Naive thymus-derived CD8-positive, alpha-beta T cell (primary cell): Measurements from ENCODE around the gene RFWD3. TPM values are rescaled to one million over a fixed set of nuclear protein-coding genes. Genes with fewer than 3 reads are reported as not detected.
A peak's percentile ranks its signal among the peaks of the same experiment; 100 is the strongest.
"Not testable (repeated sequence)": the region's sequence is repeated elsewhere in the genome, so short reads cannot be mapped to it uniquely, and the experiment has no call there.

Source experiments
- ATAC-seq, 2 donors: fragments of 150-1000 bp; cut with Tn5 transposase in 1 of 2; sonication (Bioruptor Pico), chemical (Tn5 transposase) in 1 of 2; 1 replicate in 1 of 2; 2 replicates in 1 of 2; pipeline ENCODE4 v1.10.0; 2021; ENCODE audit warnings: mild to moderate bottlenecking in 2 of 2, moderate library complexity in 2 of 2
- POLR2A ChIA-PET: fragments of 350-600 bp; sonication (Branson Sonifier 250); formaldehyde crosslinking; loops from one replicate; lab custom pipeline; 2021; ENCODE audit warnings: antibody characterized with exemption; lab: Charles Lee
- DNase-seq, 10 donors: peaks; one replicate each; pipeline versions ENCODE4 v3.0.0 to v3.0.0-alpha.2; 2020 to 2022
- H3K27ac Mint-ChIP-seq, 10 donors: one replicate each; pipeline ENCODE4 v1.8.0; 2020 to 2022; ENCODE audit warnings: mild to moderate bottlenecking in 10 of 10, mixed read lengths in 10 of 10, moderate library complexity in 4 of 10, inconsistent platforms in 1 of 10
- H3K27me3 Mint-ChIP-seq, 5 donors: one replicate each; pipeline ENCODE4 v1.8.0; 2021 to 2022; ENCODE audit warnings: mixed read lengths in 5 of 5
- H3K36me3 Mint-ChIP-seq, 3 donors: one replicate each; pipeline ENCODE4 v1.8.0; 2020 to 2022; ENCODE audit warnings: mixed read lengths in 3 of 3, mild to moderate bottlenecking in 2 of 3, inconsistent platforms in 1 of 3
- H3K4me1 Mint-ChIP-seq, 4 donors: one replicate each; pipeline ENCODE4 v1.8.0; 2021 to 2022; ENCODE audit warnings: mixed read lengths in 4 of 4
- H3K4me3 Mint-ChIP-seq, 10 donors: one replicate each; pipeline ENCODE4 v1.8.0; 2020 to 2022; ENCODE audit warnings: mild to moderate bottlenecking in 10 of 10, mixed read lengths in 10 of 10, moderate library complexity in 6 of 10, inconsistent platforms in 1 of 10
- H3K9me3 Mint-ChIP-seq, 9 donors: one replicate each; pipeline ENCODE4 v1.8.0; 2020 to 2022; ENCODE audit warnings: mixed read lengths in 9 of 9, mild to moderate bottlenecking in 3 of 9, inconsistent platforms in 1 of 9, moderate library complexity in 1 of 9
- polyA plus RNA-seq, 3 donors: library from polyadenylated mRNA; unstranded; fragments of 300-500 nt; fragmentation: Illumina TruSeq; gene quantifications; one replicate each; pipeline ENCODE4 v1.2.3, GENCODE V29; 2021
- total RNA-seq, 8 experiments: library from RNA in 2 of 8; stranded (reverse) in 2 of 8; gene quantifications; one replicate each; pipeline ENCODE4 v1.2.3 and lab custom pipeline; 2021 to 2026

RFWD3 gene
- total and polyA plus RNA-seq, 5 experiments from 2014 or later = 11.3 to 52.3 (median 22.6) TPM

GRCh38 chr16:74695450-74696422 is 29.1 kb upstream of the RFWD3 start:
- H3K9me3 Mint-ChIP-seq = peaks cover 0 to under 1% (median 0%) of the 10 kb centered on the region in 9 donors
- POLR2A ChIA-PET = interaction anchor here (0.5 to 1.2 kb wide), 2 partner anchors 29 to 194 kb away, joined by 3 to 5 read pairs; partner anchors contain the start of gene RFWD3
- peak overlapping the region; percentile 74 to 91 (median 82) for H3K4me3 Mint-ChIP-seq
- no peaks in the 10 kb centered on the region for H3K27me3 Mint-ChIP-seq
- peaks cover 8 to 54% (median 20%) of the 10 kb centered on the region in 3 donors for H3K36me3 Mint-ChIP-seq
- DNase-seq = peak in 9 of 10 donors; percentile 40 to 80 (median 54)
- peak; percentile 60 to 72 for ATAC-seq
- peaks cover 18 to 58% (median 53%) of the 10 kb centered on the region in 4 donors for H3K4me1 Mint-ChIP-seq
- H3K27ac Mint-ChIP-seq = peak overlapping the region; percentile 48 to 93 (median 75)

- Mint-ChIP-seq H3K27ac (peak overlapping the region in 3 of 10 donors; percentile 29 to 67 (median 31)), H3K4me3 (no peak overlapping the region), H3K4me1 (peaks cover 8 to 21% (median 19%) of the 10 kb centered on the region in 4 donors), H3K27me3 (no peaks in the 10 kb centered on the region), H3K9me3 (peaks cover 0 to 1% (median 0%) of the 10 kb centered on the region in 9 donors), H3K36me3 (peaks cover 18 to 87% (median 40%) of the 10 kb centered on the region in 3 donors)
- DNase-seq = no peak
- ATAC-seq = no peak
- POLR2A ChIA-PET = interaction anchor here (0.9 kb wide), 2 partner anchors 9 to 25 kb away, joined by 3 to 4 read pairs; partner anchors contain the start of genes MLKL and RFWD3
These were observed 24.6 kb upstream of the RFWD3 start for GRCh38 chr16:74691093-74691855.

GRCh38 chr16:74682556-74682955 is 15.9 kb upstream of the RFWD3 start:
- Mint-ChIP-seq H3K4me3 (no peak overlapping the region), H3K4me1 (peaks cover 0 to 5% (median under 1%) of the 10 kb centered on the region in 4 donors), H3K9me3 (no peaks in the 10 kb centered on the region), H3K27me3 (no peaks in the 10 kb centered on the region), H3K27ac (peak overlapping the region in 1 of 10 donors; percentile 57), H3K36me3 (peaks cover 0 to 81% (median 14%) of the 10 kb centered on the region in 3 donors)
- ATAC-seq (no peak), DNase-seq (no peak)
- POLR2A ChIA-PET = no interaction called here

GRCh38 chr16:74680681-74681080 is 14.0 kb upstream of the RFWD3 start:
- H3K36me3 Mint-ChIP-seq = peaks cover 0 to 81% (median 11%) of the 10 kb centered on the region in 3 donors
- DNase-seq = no peak
- ATAC-seq = no peak
- POLR2A ChIA-PET = no interaction called here
- no peak overlapping the region for H3K4me3 Mint-ChIP-seq
- H3K27me3 Mint-ChIP-seq = no peaks in the 10 kb centered on the region
- peaks cover 0 to 5% (median under 1%) of the 10 kb centered on the region in 4 donors for H3K4me1 Mint-ChIP-seq
- no peaks in the 10 kb centered on the region for H3K9me3 Mint-ChIP-seq
- no peak overlapping the region for H3K27ac Mint-ChIP-seq

GRCh38 chr16:74679983-74680382 is 13.3 kb upstream of the RFWD3 start:
- ATAC-seq (no peak), DNase-seq (no peak)
- POLR2A ChIA-PET = no interaction called here
- Mint-ChIP-seq H3K4me3 (no peak overlapping the region), H3K36me3 (peaks cover 0 to 81% (median 10%) of the 10 kb centered on the region in 3 donors), H3K27me3 (no peaks in the 10 kb centered on the region), H3K9me3 (no peaks in the 10 kb centered on the region), H3K4me1 (peaks cover 0 to 5% (median under 1%) of the 10 kb centered on the region in 4 donors), H3K27ac (peak overlapping the region in 1 of 10 donors; percentile 51)

GRCh38 chr16:74677868-74678267 is 11.2 kb upstream of the RFWD3 start:
- peaks cover 0 to under 1% (median 0%) of the 10 kb centered on the region in 4 donors for H3K4me1 Mint-ChIP-seq
- H3K27ac Mint-ChIP-seq = no peak overlapping the region
- POLR2A ChIA-PET = no interaction called here
- no peaks in the 10 kb centered on the region for H3K9me3 Mint-ChIP-seq
- ATAC-seq (no peak), DNase-seq (no peak)
- H3K27me3 Mint-ChIP-seq = no peaks in the 10 kb centered on the region
- H3K4me3 Mint-ChIP-seq = no peak overlapping the region
- H3K36me3 Mint-ChIP-seq = peaks cover 0 to 83% (median 14%) of the 10 kb centered on the region in 3 donors

GRCh38 chr16:74673876-74674275 is 7.2 kb upstream of the RFWD3 start:
- H3K27ac Mint-ChIP-seq = peak overlapping the region in 3 of 10 donors; percentile 7 to 76 (median 23)
- no peaks in the 10 kb centered on the region for H3K9me3 Mint-ChIP-seq
- peaks cover 6 to 63% (median 16%) of the 10 kb centered on the region in 3 donors for H3K36me3 Mint-ChIP-seq
- H3K4me1 Mint-ChIP-seq = no peaks in the 10 kb centered on the region
- POLR2A ChIA-PET = interaction anchor here (0.7 kb wide), 1 partner anchor 18 kb away, joined by 6 read pairs; no protein-coding TSS in a partner anchor
- no peaks in the 10 kb centered on the region for H3K27me3 Mint-ChIP-seq
- DNase-seq = no peak
- no peak overlapping the region for H3K4me3 Mint-ChIP-seq
- ATAC-seq = no peak

- DNase-seq, POLR2A ChIA-PET, H3K27ac Mint-ChIP-seq, ATAC-seq, H3K9me3 Mint-ChIP-seq, H3K27me3 Mint-ChIP-seq: not testable (repeated sequence)
- peaks cover 6 to 36% (median 16%) of the 10 kb centered on the region in 3 donors for H3K36me3 Mint-ChIP-seq
- H3K4me3 Mint-ChIP-seq = peak overlapping the region in 4 of 10 donors; percentile 1 to 99 (median 43)
- peaks cover 9 to 30% (median 15%) of the 10 kb centered on the region in 4 donors for H3K4me1 Mint-ChIP-seq
These were observed 2.2 kb upstream of the RFWD3 start for GRCh38 chr16:74668877-74669276.

GRCh38 chr16:74667255-74667700 is 601 bp upstream of the RFWD3 start:
- POLR2A ChIA-PET = interaction anchor here (0.7 to 2.7 kb wide), 12 partner anchors 12 to 981 kb away, joined by 3 to 32 read pairs (median 5); partner anchors contain the start of genes GLG1, KARS1, MLKL and TERF2IP
- Mint-ChIP-seq H3K4me1 (peaks cover 20 to 44% (median 30%) of the 10 kb centered on the region in 4 donors), H3K36me3 (peaks cover 10 to 38% (median 19%) of the 10 kb centered on the region in 3 donors), H3K9me3 (no peaks in the 10 kb centered on the region), H3K27me3 (peaks cover 0 to 2% (median 0%) of the 10 kb centered on the region in 5 donors), H3K27ac (peak overlapping the region; percentile 33 to 97 (median 93)), H3K4me3 (peak overlapping the region; percentile 84 to 99 (median 91))
- DNase-seq (peak in 8 of 10 donors; percentile 4 to 34 (median 18)), ATAC-seq (no peak)

- peaks cover 0 to 2% (median 0%) of the 10 kb centered on the region in 5 donors for H3K27me3 Mint-ChIP-seq
- POLR2A ChIA-PET = interaction anchor here (0.8 to 2.7 kb wide), 8 partner anchors 26 to 982 kb away, joined by 3 to 32 read pairs (median 5); partner anchors contain the start of genes GLG1, KARS1, MLKL and PSMD7
- peaks cover 22 to 53% (median 41%) of the 10 kb centered on the region in 4 donors for H3K4me1 Mint-ChIP-seq
- H3K4me3 Mint-ChIP-seq = peak overlapping the region; percentile 84 to 99 (median 91)
- no peak for DNase-seq
- peaks cover 5 to 40% (median 14%) of the 10 kb centered on the region in 3 donors for H3K36me3 Mint-ChIP-seq
- no peaks in the 10 kb centered on the region for H3K9me3 Mint-ChIP-seq
- no peak for ATAC-seq
- H3K27ac Mint-ChIP-seq = peak overlapping the region in 9 of 10 donors; percentile 25 to 97 (median 62)
These were observed 661 bp downstream of the RFWD3 start for GRCh38 chr16:74666010-74666421.

GRCh38 chr16:74661064-74661463 is 5.6 kb downstream of the RFWD3 start:
- POLR2A ChIA-PET = no interaction called here
- H3K36me3 Mint-ChIP-seq = peaks cover 5 to 88% (median 20%) of the 10 kb centered on the region in 3 donors
- peak overlapping the region in 4 of 10 donors; percentile 38 to 79 (median 66) for H3K27ac Mint-ChIP-seq
- DNase-seq (no peak), ATAC-seq (no peak)
- peaks cover 34 to 89% (median 74%) of the 10 kb centered on the region in 4 donors for H3K4me1 Mint-ChIP-seq
- no peaks in the 10 kb centered on the region for H3K27me3 Mint-ChIP-seq
- peak overlapping the region in 4 of 10 donors; percentile 5 to 60 (median 18) for H3K4me3 Mint-ChIP-seq
- no peaks in the 10 kb centered on the region for H3K9me3 Mint-ChIP-seq
